HEK293 (cell line): ENCODE measurements around the gene BTBD6.

Source experiments
- BCL6B ChIP-seq: fragments of 450-650 bp; formaldehyde crosslinking; IDR thresholded peaks from 2 replicates; pipeline ENCODE4 v1.5.1; 2017; ENCODE audit warnings: missing biosample characterization, missing genetic modification characterization
- SETDB1 ChIP-seq: IDR thresholded peaks from one replicate; pipeline ENCODE4 v1.6.1; 2017; ENCODE audit warnings: mild to moderate bottlenecking, low read length, moderate library complexity, mixed read lengths; ENCODE audit not compliant: insufficient read length
- ZNF133 ChIP-seq: fragments of 450-650 bp; formaldehyde crosslinking; IDR thresholded peaks from 2 replicates; pipeline ENCODE4 v1.5.1; 2016; ENCODE audit warnings: missing biosample characterization, missing genetic modification characterization
- ZNF157 ChIP-seq: fragments of 450-650 bp; formaldehyde crosslinking; IDR thresholded peaks from 2 replicates; pipeline ENCODE4 v1.5.1; 2016; ENCODE audit warnings: missing biosample characterization, missing genetic modification characterization
- ZNF274 ChIP-seq, 2 experiments: fragments of 200-500 bp in 1 of 2; fragments of 450-650 bp in 1 of 2; sonication (Bioruptor generic) in 1 of 2; formaldehyde crosslinking in 1 of 2; IDR thresholded peaks; 2 replicates each; pipeline versions ENCODE4 v1.5.1 to v1.6.1; 2014 to 2016; ENCODE audit warnings: borderline replicate concordance in 1 of 2, inconsistent platforms in 1 of 2, low read length in 1 of 2, missing biosample characterization in 1 of 2, missing genetic modification characterization in 1 of 2
- ZNF37A ChIP-seq: fragments of 450-650 bp; IDR thresholded peaks from 2 replicates; pipeline ENCODE4 v1.5.1; 2018; ENCODE audit warnings: missing biosample characterization, missing genetic modification characterization
- ZNF423 ChIP-seq: fragments of 450-650 bp; formaldehyde crosslinking; IDR thresholded peaks from 2 replicates; pipeline ENCODE4 v1.5.1; 2016; ENCODE audit warnings: missing biosample characterization, missing genetic modification characterization
- ZNF530 ChIP-seq: fragments of 450-650 bp; formaldehyde crosslinking; IDR thresholded peaks from 2 replicates; pipeline ENCODE4 v1.5.1; 2016; ENCODE audit warnings: low read depth, missing biosample characterization, missing genetic modification characterization
- ZNF558 ChIP-seq: fragments of 450-650 bp; formaldehyde crosslinking; IDR thresholded peaks from 2 replicates; pipeline ENCODE4 v1.5.1; 2016; ENCODE audit warnings: missing biosample characterization, missing genetic modification characterization
- TF ChIP-seq, protein P1 (sequence below): fragments of 450-650 bp; formaldehyde crosslinking; IDR thresholded peaks from 2 replicates; pipeline ENCODE4 v1.5.1; 2016; ENCODE audit warnings: missing biosample characterization, missing genetic modification characterization
- TF ChIP-seq, protein P2 (sequence below): fragments of 450-650 bp; formaldehyde crosslinking; IDR thresholded peaks from 2 replicates; pipeline ENCODE4 v1.5.1; 2016; ENCODE audit warnings: missing biosample characterization, missing genetic modification characterization
- TF ChIP-seq, protein P3 (sequence below): fragments of 450-650 bp; formaldehyde crosslinking; IDR thresholded peaks from 2 replicates; pipeline ENCODE4 v1.5.1; 2016; ENCODE audit warnings: missing biosample characterization, missing genetic modification characterization, low read depth

DNA sequence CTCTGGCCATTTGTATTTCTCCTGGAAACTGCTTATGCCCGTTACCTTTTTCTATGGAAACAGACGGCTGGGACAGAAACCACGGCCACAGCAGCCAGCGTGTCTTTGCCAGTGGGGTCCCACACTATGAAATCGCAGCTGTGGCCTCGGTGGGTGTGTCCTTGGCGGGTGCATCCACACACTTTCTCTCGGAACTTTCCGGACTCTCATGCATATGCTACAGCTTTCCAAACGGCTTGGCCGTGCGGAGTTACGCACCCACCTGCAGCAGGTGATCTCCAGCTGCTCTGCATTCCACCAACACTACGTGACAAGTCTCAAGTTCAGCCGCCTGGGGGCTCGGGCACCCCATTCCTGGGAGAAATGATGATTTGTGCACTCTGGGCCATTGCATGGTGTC is 1.3 kb upstream of the BTBD6 start:
- TF ChIP-seq, protein P1, sequence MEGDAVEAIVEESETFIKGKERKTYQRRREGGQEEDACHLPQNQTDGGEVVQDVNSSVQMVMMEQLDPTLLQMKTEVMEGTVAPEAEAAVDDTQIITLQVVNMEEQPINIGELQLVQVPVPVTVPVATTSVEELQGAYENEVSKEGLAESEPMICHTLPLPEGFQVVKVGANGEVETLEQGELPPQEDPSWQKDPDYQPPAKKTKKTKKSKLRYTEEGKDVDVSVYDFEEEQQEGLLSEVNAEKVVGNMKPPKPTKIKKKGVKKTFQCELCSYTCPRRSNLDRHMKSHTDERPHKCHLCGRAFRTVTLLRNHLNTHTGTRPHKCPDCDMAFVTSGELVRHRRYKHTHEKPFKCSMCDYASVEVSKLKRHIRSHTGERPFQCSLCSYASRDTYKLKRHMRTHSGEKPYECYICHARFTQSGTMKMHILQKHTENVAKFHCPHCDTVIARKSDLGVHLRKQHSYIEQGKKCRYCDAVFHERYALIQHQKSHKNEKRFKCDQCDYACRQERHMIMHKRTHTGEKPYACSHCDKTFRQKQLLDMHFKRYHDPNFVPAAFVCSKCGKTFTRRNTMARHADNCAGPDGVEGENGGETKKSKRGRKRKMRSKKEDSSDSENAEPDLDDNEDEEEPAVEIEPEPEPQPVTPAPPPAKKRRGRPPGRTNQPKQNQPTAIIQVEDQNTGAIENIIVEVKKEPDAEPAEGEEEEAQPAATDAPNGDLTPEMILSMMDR (tag by site-specific recombination) = no peak
- TF ChIP-seq SETDB1 (no peak), ZNF274 (IDR thresholded peaks at IDR 0.05; ENCODE audit: low read length) (no peak), ZNF274 (tag by site-specific recombination; IDR thresholded peaks at IDR 0.05; ENCODE audit: borderline replicate concordance) (no peak), ZNF133 (tag by site-specific recombination) (no peak), ZNF157 (tag by site-specific recombination) (no peak), ZNF558 (tag by site-specific recombination) (no peak), BCL6B (tag by site-specific recombination) (no peak), ZNF530 (tag by site-specific recombination) (no peak), ZNF423 (tag by site-specific recombination) (no peak), ZNF37A (tag by site-specific recombination) (no peak)
- TF ChIP-seq, protein P2, sequence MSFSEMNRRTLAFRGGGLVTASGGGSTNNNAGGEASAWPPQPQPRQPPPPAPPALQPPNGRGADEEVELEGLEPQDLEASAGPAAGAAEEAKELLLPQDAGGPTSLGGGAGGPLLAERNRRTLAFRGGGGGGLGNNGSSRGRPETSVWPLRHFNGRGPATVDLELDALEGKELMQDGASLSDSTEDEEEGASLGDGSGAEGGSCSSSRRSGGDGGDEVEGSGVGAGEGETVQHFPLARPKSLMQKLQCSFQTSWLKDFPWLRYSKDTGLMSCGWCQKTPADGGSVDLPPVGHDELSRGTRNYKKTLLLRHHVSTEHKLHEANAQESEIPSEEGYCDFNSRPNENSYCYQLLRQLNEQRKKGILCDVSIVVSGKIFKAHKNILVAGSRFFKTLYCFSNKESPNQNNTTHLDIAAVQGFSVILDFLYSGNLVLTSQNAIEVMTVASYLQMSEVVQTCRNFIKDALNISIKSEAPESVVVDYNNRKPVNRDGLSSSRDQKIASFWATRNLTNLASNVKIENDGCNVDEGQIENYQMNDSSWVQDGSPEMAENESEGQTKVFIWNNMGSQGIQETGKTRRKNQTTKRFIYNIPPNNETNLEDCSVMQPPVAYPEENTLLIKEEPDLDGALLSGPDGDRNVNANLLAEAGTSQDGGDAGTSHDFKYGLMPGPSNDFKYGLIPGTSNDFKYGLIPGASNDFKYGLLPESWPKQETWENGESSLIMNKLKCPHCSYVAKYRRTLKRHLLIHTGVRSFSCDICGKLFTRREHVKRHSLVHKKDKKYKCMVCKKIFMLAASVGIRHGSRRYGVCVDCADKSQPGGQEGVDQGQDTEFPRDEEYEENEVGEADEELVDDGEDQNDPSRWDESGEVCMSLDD (tag by site-specific recombination) = no peak
- TF ChIP-seq, protein P3, sequence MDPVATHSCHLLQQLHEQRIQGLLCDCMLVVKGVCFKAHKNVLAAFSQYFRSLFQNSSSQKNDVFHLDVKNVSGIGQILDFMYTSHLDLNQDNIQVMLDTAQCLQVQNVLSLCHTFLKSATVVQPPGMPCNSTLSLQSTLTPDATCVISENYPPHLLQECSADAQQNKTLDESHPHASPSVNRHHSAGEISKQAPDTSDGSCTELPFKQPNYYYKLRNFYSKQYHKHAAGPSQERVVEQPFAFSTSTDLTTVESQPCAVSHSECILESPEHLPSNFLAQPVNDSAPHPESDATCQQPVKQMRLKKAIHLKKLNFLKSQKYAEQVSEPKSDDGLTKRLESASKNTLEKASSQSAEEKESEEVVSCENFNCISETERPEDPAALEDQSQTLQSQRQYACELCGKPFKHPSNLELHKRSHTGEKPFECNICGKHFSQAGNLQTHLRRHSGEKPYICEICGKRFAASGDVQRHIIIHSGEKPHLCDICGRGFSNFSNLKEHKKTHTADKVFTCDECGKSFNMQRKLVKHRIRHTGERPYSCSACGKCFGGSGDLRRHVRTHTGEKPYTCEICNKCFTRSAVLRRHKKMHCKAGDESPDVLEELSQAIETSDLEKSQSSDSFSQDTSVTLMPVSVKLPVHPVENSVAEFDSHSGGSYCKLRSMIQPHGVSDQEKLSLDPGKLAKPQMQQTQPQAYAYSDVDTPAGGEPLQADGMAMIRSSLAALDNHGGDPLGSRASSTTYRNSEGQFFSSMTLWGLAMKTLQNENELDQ (tag by site-specific recombination) = no peak
